Nephron (organoid): ENCODE data around the gene C19orf53.

Experiments used
- H3K27ac Mint-ChIP-seq, 3 experiments: 2 replicates each; pipeline ENCODE4 v1.8.0; 2020; ENCODE audit warnings: mixed read lengths in 3 of 3, mild to moderate bottlenecking in 2 of 3, moderate library complexity in 1 of 3
- H3K27me3 Mint-ChIP-seq: 2 replicates; pipeline ENCODE4 v1.8.0; 2021; ENCODE audit warnings: low read depth, mild to moderate bottlenecking, moderate library complexity, mixed read lengths
- H3K36me3 Mint-ChIP-seq: 2 replicates; pipeline ENCODE4 v1.8.0; 2020; ENCODE audit warnings: low read depth, mixed read lengths
- H3K4me1 Mint-ChIP-seq: 2 replicates; pipeline ENCODE4 v1.8.0; 2020; ENCODE audit warnings: mixed read lengths
- H3K4me3 Mint-ChIP-seq, 3 experiments: 2 replicates each; pipeline ENCODE4 v1.8.0; 2020; ENCODE audit warnings: mild to moderate bottlenecking in 3 of 3, mixed read lengths in 3 of 3, moderate library complexity in 2 of 3
- H3K9me3 Mint-ChIP-seq: 2 replicates; pipeline ENCODE4 v1.8.0; 2020; ENCODE audit warnings: mixed read lengths
- TF ChIP-seq, protein P1 (sequence below), 3 experiments: fragments of 200-600 bp; sonication (generic); IDR thresholded peaks; one replicate each; pipeline ENCODE4 v1.5.0; 2021; ENCODE audit warnings: antibody characterized with exemption in 3 of 3; ENCODE audit not compliant: unreplicated experiment in 3 of 3

C19orf53 gene

DNA sequence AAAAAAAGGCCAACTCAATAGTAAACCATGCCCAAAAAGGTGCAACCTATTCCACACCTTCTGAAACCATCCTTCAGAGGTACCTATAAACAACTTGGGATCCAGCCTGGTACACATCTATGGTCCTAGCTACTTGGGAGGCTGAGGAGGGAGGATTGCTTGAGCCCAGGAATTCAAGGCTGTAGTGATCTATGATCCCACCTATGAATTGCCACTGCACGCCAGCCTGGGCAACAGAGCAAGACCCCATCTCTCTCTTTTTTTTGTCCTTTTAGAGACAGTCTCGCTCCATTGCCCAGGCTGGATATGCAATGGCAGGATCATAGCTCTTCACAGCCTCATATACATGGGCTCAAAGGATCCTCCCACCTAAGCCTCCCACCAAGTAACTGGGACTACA is 47.0 kb downstream of the C19orf53 start:
- Mint-ChIP-seq H3K27me3 (no peaks in the 10 kb centered on the region), H3K4me3 (no peak overlapping the region), H3K4me1 (peaks cover 8% of the 10 kb centered on the region), H3K27ac (no peak overlapping the region), H3K36me3 (peaks cover 43% of the 10 kb centered on the region), H3K9me3 (no peaks in the 10 kb centered on the region)
- TF ChIP-seq, protein P1, sequence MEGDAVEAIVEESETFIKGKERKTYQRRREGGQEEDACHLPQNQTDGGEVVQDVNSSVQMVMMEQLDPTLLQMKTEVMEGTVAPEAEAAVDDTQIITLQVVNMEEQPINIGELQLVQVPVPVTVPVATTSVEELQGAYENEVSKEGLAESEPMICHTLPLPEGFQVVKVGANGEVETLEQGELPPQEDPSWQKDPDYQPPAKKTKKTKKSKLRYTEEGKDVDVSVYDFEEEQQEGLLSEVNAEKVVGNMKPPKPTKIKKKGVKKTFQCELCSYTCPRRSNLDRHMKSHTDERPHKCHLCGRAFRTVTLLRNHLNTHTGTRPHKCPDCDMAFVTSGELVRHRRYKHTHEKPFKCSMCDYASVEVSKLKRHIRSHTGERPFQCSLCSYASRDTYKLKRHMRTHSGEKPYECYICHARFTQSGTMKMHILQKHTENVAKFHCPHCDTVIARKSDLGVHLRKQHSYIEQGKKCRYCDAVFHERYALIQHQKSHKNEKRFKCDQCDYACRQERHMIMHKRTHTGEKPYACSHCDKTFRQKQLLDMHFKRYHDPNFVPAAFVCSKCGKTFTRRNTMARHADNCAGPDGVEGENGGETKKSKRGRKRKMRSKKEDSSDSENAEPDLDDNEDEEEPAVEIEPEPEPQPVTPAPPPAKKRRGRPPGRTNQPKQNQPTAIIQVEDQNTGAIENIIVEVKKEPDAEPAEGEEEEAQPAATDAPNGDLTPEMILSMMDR (IDR thresholded peaks at IDR 0.05; ENCODE audit: unreplicated experiment in 3 of 3), result no peak

DNA sequence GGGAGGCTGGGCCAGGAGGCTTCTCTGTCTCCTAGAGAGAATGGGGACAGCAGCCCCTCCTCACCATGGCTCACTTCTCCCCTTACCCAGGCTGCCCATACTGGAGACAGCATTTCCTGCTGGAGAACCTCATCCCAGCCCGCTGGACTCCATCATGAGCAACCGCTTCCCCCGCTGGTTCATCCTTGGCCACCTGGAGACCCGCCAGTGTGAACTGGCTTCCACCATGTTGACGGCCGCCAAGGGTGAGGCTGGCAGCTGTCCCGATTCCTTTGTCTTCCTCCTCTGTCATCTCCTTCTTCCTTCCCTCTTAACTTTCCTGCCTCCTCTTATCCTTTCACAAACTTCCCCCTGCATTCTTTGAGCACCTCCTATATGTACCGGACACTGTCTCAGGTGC is 49.0 kb downstream of the C19orf53 start:
- Mint-ChIP-seq H3K4me3 (no peak overlapping the region), H3K27ac (peak overlapping the region in 1 of 3 experiments; percentile 11)
- TF ChIP-seq, protein P1 (IDR thresholded peaks at IDR 0.05; ENCODE audit: unreplicated experiment in 3 of 3), result no peak

DNA sequence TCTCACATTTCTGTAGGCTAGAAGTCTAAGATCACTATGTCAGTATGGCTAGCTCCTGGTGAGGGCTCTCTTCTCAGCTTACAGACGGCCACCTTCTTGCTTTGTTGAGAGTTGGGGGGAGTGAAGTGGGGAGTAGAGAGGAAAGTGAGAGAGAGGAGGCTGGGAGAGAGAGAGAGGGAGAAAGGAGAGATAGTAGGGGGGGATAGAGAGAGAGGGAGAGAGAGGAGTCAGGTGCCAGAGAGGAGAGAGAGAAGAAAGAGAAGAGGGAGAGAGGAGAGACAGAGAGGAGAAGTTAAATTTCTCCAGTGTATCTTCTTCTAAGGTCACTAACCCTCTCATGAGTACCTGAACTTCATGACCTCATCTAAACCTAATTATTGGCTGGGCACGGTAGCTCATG is 49.6 kb downstream of the C19orf53 start:
- no peaks in the 10 kb centered on the region for H3K27me3 Mint-ChIP-seq
- H3K4me1 Mint-ChIP-seq, result peaks cover 8% of the 10 kb centered on the region
- peaks cover 56% of the 10 kb centered on the region for H3K36me3 Mint-ChIP-seq
- no peak overlapping the region for H3K4me3 Mint-ChIP-seq
- H3K27ac Mint-ChIP-seq, result no peak overlapping the region
- no peaks in the 10 kb centered on the region for H3K9me3 Mint-ChIP-seq
- TF ChIP-seq, protein P1 (IDR thresholded peaks at IDR 0.05; ENCODE audit: unreplicated experiment in 3 of 3), result no peak

More for the DNA sequence above, 49.0 kb downstream of the C19orf53 start:
- Mint-ChIP-seq H3K36me3 (peaks cover 52% of the 10 kb centered on the region), H3K27me3 (no peaks in the 10 kb centered on the region), H3K9me3 (no peaks in the 10 kb centered on the region), H3K4me1 (peaks cover 8% of the 10 kb centered on the region)

DNA sequence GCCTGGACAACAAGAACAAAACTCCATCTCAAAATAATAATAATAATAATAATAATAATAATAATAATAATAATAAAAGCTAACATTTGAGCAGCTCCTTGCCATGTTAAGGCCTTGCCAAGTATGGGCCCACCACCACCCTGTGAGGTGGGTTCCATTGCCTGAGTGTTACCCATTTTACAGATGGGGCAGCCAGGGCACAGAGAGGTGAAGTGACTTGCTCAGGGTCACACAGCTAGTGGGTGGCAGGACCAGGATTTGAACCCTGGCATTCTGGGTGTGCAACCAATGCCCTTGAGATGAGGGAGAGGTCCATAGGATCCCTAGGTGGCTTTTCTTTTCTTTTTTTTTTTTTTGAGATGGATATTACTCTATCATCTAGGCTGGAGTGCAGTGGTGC is 50.4 kb downstream of the C19orf53 start:
- no peaks in the 10 kb centered on the region for H3K27me3 Mint-ChIP-seq
- H3K36me3 Mint-ChIP-seq, result peaks cover 58% of the 10 kb centered on the region
- no peak overlapping the region for H3K27ac Mint-ChIP-seq
- peaks cover 8% of the 10 kb centered on the region for H3K4me1 Mint-ChIP-seq
- TF ChIP-seq, protein P1 (IDR thresholded peaks at IDR 0.05; ENCODE audit: unreplicated experiment in 3 of 3), result no peak
- H3K4me3 Mint-ChIP-seq, result no peak overlapping the region
- H3K9me3 Mint-ChIP-seq, result no peaks in the 10 kb centered on the region

DNA sequence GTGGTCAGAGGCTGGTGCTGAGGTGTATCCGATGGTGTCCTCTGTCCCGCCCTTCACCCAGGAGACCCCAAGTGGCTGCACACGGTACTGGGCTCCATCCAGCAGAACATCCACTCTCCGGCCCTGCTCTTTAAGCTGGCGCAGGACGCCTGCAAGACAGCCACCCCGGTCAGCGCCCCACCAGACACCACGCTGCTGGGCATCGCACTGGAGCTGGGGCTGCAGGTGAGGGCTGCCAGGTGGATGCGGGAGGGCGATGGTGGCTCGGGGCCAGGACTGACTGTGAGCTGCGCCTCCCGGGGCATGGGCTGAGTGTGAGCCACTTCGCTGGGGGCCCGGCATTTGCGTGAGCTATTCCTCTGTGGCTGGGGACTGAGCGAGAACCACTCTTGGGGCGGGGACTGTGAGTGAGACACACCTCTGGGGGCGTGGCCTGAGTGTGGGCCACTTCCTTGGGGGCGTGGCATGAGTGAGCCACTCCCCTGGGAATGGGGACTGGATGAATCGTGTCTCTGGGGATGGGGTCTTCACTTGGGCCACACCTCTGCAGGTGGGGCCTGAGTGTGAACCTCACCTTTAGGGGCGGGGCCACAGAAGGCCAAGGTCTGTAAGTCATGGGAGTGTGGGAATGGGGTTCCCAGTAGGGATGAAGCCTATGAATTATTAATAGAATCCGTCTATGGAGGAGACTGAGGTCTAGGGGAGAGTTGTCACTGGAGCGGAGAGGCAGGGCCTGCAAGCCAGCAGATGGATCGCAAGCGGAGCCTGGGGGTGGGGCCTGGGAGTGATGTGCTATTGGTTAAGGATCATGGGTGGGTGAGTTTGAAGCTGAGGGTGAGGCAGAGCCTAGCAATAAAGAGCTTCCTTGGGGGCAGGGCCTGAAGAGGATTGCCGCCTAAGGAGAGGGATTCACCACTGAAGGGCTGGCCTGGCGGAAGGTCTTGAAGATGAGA is 51.5 kb downstream of the C19orf53 start:
- peaks cover 8% of the 10 kb centered on the region for H3K4me1 Mint-ChIP-seq
- H3K9me3 Mint-ChIP-seq, result no peaks in the 10 kb centered on the region
- H3K27me3 Mint-ChIP-seq, result no peaks in the 10 kb centered on the region
- no peak overlapping the region for H3K4me3 Mint-ChIP-seq
- peaks cover 60% of the 10 kb centered on the region for H3K36me3 Mint-ChIP-seq
- TF ChIP-seq, protein P1 (IDR thresholded peaks at IDR 0.05; ENCODE audit: unreplicated experiment in 3 of 3), result no peak
- H3K27ac Mint-ChIP-seq, result peak overlapping the region; percentile 30 to 81 (median 63)
